Measurements from ENCODE around the gene AMH. TPM values are rescaled to one million over a fixed set of nuclear protein-coding genes. Genes with fewer than 3 reads are reported as not detected.
A peak's percentile ranks its signal among the peaks of the same experiment; 100 is the strongest.

Gene AMH
- total RNA-seq, 2 experiments from 2014 or later, result 3.3 to 3.5 TPM

DNA sequence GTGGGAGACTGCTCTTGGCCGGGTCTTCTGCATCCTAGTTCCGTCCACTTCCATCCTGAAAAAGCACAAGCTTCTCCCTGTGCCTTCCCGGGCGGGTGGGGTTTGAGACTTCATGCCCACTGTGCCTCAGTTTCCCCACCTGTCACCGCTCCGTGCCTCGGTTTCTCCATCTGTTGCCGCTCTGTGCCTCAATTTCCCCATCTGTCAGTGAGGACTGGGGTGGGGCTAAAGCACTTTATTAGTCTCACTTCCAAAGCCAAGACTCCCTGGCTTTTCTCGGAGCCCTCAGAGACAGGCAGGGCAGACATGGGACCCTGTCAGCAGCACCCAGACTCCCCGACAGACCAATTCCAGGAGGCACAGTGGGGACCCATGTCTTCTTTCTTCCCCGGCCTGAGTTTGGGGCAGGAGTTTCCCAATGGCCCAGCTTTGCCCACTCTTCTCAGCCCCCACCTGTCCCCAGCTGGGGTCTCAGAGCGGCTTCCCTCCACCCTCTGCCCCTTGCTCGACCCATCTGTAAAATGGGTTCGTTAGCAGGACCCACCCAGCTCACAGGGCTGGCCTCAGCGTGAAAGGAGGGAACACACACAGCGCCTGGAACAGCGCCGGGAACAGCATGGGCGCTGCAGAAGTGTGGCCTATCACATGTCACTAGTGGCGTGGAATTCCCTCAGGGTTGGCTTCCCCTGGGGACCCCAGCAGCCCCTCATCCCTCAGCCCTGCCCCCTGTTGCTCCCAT lies 37.4 kb downstream of the AMH start:
- POLR2A ChIA-PET, result interaction anchor here (0.6 to 1.5 kb wide), 2 partner anchors 9 to 14 kb away, joined by 3 to 6 read pairs; no protein-coding TSS in a partner anchor
- ATAC-seq (ENCODE audit: poor library complexity), result no peak
- H3K4me1 ChIP-seq (ENCODE audit: insufficient read depth, low read length), result peaks cover 51% of the 10 kb centered on the region
- CTCF ChIA-PET, result interaction anchor here (1.4 kb wide), 1 partner anchor 11 kb away, joined by 3 read pairs; no protein-coding TSS in a partner anchor
- no peak overlapping the region for H3K4me3 ChIP-seq (ENCODE audit: low read length)
- H3K9me3 Mint-ChIP-seq, result no peaks in the 10 kb centered on the region
- H3K27me3 Mint-ChIP-seq, result no peaks in the 10 kb centered on the region
- H3K27me3 ChIP-seq (ENCODE audit: control insufficient read depth in 1 of 2, insufficient read depth in 2 of 2, low read length in 2 of 2), result no peaks in the 10 kb centered on the region
- H3K4me1 Mint-ChIP-seq (ENCODE audit: low read depth), result peaks cover 33% of the 10 kb centered on the region
- H3K36me3 ChIP-seq (ENCODE audit: insufficient read depth, low read length), result no peaks in the 10 kb centered on the region
- peaks cover 6% of the 10 kb centered on the region for H3K36me3 Mint-ChIP-seq (ENCODE audit: low read depth)
- no peak for DNase-seq
- TF ChIP-seq, protein P1, sequence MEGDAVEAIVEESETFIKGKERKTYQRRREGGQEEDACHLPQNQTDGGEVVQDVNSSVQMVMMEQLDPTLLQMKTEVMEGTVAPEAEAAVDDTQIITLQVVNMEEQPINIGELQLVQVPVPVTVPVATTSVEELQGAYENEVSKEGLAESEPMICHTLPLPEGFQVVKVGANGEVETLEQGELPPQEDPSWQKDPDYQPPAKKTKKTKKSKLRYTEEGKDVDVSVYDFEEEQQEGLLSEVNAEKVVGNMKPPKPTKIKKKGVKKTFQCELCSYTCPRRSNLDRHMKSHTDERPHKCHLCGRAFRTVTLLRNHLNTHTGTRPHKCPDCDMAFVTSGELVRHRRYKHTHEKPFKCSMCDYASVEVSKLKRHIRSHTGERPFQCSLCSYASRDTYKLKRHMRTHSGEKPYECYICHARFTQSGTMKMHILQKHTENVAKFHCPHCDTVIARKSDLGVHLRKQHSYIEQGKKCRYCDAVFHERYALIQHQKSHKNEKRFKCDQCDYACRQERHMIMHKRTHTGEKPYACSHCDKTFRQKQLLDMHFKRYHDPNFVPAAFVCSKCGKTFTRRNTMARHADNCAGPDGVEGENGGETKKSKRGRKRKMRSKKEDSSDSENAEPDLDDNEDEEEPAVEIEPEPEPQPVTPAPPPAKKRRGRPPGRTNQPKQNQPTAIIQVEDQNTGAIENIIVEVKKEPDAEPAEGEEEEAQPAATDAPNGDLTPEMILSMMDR (IDR thresholded peaks at IDR 0.05), result no peak
- intact Hi-C loops (cut with DNase I, micrococcal nuclease), result loop anchor here in 1 of 2 experiments (5.0 kb wide), 1 partner anchor 41 kb away; the partner anchor contains the start of genes LSM7 and SPPL2B
- H3K4me3 Mint-ChIP-seq, result no peak overlapping the region
- no peaks in the 10 kb centered on the region for H3K9me3 ChIP-seq (ENCODE audit: control insufficient read depth in 1 of 2, insufficient read depth in 1 of 2, low read length in 2 of 2)
- H3K27ac ChIP-seq (ENCODE audit: low read depth in 1 of 2, low read length in 2 of 2), result no peak overlapping the region
- H3K27ac Mint-ChIP-seq, result no peak overlapping the region

DNA sequence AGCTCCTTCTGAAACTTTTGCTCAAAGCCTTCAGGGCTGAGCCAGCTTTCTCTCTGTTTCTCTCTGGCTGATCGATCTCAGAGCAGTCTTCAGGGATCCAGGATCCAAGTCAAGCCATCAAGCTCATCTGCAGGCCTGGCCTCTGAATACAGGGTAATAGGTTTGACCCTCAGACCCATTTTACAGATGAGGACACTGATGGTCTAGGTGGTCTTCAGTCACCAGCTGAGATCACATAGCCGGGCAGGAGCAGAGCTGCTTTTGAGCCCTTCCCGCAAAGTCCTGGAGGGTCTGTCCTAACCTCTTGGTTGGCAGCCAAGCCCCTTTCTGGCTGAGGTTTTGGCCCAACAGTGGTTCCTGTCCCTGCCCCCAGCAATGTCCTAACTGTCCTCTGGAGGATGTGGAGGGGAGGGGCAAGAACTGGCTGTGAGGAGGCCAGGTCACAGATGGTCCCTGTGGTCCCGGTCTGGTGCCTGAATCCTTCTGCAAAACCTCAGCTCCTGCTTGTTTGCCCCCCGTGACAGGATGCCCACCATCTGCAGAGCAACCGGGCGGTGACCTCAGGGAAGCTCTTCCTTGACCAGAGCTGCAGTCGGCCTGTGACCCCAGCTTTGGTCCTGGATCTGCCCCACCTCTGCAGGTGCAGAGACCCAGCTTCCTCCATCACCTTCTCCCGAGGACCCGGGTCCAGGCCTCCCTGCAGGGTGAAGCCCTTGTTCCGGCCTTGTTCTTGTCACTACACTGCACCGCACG lies 38.6 kb downstream of the AMH start:
- ATAC-seq (ENCODE audit: poor library complexity), result no peak
- Mint-ChIP-seq H3K27me3 (no peaks in the 10 kb centered on the region), H3K36me3 (ENCODE audit: low read depth) (peaks cover 12% of the 10 kb centered on the region), H3K27ac (peak overlapping the region; percentile 83), H3K4me1 (ENCODE audit: low read depth) (peaks cover 24% of the 10 kb centered on the region), H3K9me3 (no peaks in the 10 kb centered on the region), H3K4me3 (peak overlapping the region; percentile 67)
- ChIA-PET POLR2A (interaction anchor here (0.9 to 1.5 kb wide), 7 partner anchors 10 to 191 kb away, joined by 3 to 6 read pairs (median 4); partner anchors contain the start of genes LINGO3, LSM7, PLEKHJ1 and SPPL2B), CTCF (no interaction called here)
- Histone ChIP-seq H3K27ac (ENCODE audit: low read depth in 1 of 2, low read length in 2 of 2) (no peak overlapping the region), H3K9me3 (ENCODE audit: control insufficient read depth in 1 of 2, insufficient read depth in 1 of 2, low read length in 2 of 2) (no peaks in the 10 kb centered on the region), H3K4me1 (ENCODE audit: insufficient read depth, low read length) (peaks cover 46% of the 10 kb centered on the region), H3K4me3 (ENCODE audit: low read length) (no peak overlapping the region), H3K27me3 (ENCODE audit: control insufficient read depth in 1 of 2, insufficient read depth in 2 of 2, low read length in 2 of 2) (no peaks in the 10 kb centered on the region), H3K36me3 (ENCODE audit: insufficient read depth, low read length) (no peaks in the 10 kb centered on the region)
- intact Hi-C loops (cut with DNase I, micrococcal nuclease), result loop anchor here in 1 of 2 experiments (5.0 kb wide), 1 partner anchor 40 kb away; the partner anchor contains the start of genes LSM7 and SPPL2B
- TF ChIP-seq, protein P1 (IDR thresholded peaks at IDR 0.05), result no peak
- DNase-seq, result peak in 1 of 14 experiments; percentile 20

DNA sequence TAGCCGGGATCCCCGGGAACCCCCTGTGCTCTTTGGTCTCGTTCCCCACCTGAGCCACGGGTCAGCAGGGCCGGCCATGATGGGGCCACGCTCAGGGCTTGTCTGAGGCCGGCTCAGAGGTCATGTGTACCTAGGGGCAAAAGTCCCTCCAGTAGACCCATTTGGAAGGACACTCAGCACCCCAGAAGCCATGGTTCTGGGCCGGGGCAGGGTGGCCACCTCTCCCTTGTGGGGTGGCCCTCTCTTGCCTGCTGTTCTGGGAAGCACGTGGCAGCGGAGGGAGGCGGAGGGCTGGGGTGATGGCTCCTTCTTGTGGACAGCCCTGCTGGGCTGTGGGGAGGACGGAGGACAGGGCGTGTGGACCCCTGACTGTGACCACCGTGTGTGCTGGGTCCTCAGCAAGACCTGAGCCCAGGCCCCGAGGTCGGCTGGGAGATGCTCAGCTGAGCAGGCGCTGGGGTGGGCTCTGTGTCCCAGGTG lies 39.3 kb downstream of the AMH start:
- no peak for ATAC-seq (ENCODE audit: poor library complexity)
- Mint-ChIP-seq H3K27ac (peak overlapping the region; percentile 83), H3K4me3 (peak overlapping the region; percentile 67), H3K9me3 (no peaks in the 10 kb centered on the region), H3K36me3 (ENCODE audit: low read depth) (peaks cover 16% of the 10 kb centered on the region), H3K27me3 (no peaks in the 10 kb centered on the region), H3K4me1 (ENCODE audit: low read depth) (peaks cover 20% of the 10 kb centered on the region)
- Histone ChIP-seq H3K36me3 (ENCODE audit: insufficient read depth, low read length) (no peaks in the 10 kb centered on the region), H3K9me3 (ENCODE audit: control insufficient read depth in 1 of 2, insufficient read depth in 1 of 2, low read length in 2 of 2) (no peaks in the 10 kb centered on the region), H3K4me3 (ENCODE audit: low read length) (no peak overlapping the region), H3K27ac (ENCODE audit: low read depth in 1 of 2, low read length in 2 of 2) (no peak overlapping the region), H3K27me3 (ENCODE audit: control insufficient read depth in 1 of 2, insufficient read depth in 2 of 2, low read length in 2 of 2) (no peaks in the 10 kb centered on the region), H3K4me1 (ENCODE audit: insufficient read depth, low read length) (peaks cover 42% of the 10 kb centered on the region)
- intact Hi-C loops (cut with DNase I, micrococcal nuclease), result loop anchor here in 1 of 2 experiments (5.0 kb wide), 1 partner anchor 39 kb away; the partner anchor contains the start of genes LSM7 and SPPL2B
- ChIA-PET POLR2A (interaction anchor here (0.9 to 1.9 kb wide), 11 partner anchors 8 to 1036 kb away, joined by 3 to 23 read pairs (median 5); partner anchors contain the start of genes LSM7, PLEKHJ1 and SPPL2B), CTCF (interaction anchor here (1.0 to 1.1 kb wide), 2 partner anchors 14 to 26 kb away, joined by 3 to 5 read pairs; no protein-coding TSS in a partner anchor)
- peak in 1 of 14 experiments; percentile 41 for DNase-seq
- TF ChIP-seq, protein P1 (IDR thresholded peaks at IDR 0.05), result no peak

All from CD4-positive, alpha-beta T cell (primary cell).